ENCODE results near the gene HSH2D. TPM values are rescaled to one million over a fixed set of nuclear protein-coding genes. Genes with fewer than 3 reads are reported as not detected.

HSH2D gene
- total and polyA plus RNA-seq, 9 of the 15 experiments (the other 6 are each of a cell fraction or from before 2014, with no cell fraction given) = 0.03 to 1.1 (median 0.35) TPM; not detected in 1

DNA sequence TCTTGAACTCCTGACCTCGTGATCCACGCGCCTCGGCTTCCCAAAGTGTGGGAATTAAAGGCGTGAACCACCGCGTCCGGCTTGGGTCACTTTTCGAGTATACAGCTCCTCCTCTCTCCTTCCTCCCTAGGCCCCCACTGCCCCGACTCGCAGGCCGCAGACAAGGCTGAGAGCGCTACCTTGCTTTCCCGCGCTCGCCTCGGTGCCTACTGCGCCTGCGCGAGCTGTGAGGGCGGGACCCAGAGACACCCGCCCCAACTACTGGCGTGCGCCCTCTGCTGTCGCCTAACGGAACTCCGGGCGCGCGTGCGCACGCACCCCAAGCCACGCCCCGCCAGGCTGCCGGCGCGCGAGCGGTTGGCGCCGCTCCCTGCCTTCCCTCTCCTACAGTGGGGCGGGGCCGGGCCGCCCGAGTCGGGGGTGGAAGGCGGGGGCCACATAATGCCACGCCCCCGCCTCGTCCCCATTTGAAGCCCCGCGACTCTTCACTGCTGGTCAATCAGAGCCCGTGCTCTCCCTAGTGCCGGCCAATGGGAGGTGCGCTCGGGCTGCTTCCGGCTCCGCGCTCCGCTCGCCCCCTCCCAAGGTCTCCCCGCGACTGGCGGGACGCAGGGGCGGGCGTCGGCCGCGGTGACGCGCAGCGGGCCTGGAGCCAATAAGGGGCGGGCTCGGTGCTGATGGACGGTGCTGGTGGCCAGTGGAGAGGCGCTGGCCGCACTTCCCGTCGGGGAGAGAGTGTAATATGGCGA is 32.2 kb upstream of the HSH2D start, which contains the start of gene RAB8A (continued):
- TF ChIP-seq, protein P1, sequence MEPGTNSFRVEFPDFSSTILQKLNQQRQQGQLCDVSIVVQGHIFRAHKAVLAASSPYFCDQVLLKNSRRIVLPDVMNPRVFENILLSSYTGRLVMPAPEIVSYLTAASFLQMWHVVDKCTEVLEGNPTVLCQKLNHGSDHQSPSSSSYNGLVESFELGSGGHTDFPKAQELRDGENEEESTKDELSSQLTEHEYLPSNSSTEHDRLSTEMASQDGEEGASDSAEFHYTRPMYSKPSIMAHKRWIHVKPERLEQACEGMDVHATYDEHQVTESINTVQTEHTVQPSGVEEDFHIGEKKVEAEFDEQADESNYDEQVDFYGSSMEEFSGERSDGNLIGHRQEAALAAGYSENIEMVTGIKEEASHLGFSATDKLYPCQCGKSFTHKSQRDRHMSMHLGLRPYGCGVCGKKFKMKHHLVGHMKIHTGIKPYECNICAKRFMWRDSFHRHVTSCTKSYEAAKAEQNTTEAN (CRISPR knock-in tag; IDR thresholded peaks at IDR 0.05) = no peak
- TF ChIP-seq IRF2 (CRISPR knock-in tag; IDR thresholded peaks at IDR 0.05) = no peak
- no peak for TF ChIP-seq ZNF668 (CRISPR knock-in tag; IDR thresholded peaks at IDR 0.05)
- peak; percentile 88 for TF ChIP-seq PHF20 (IDR thresholded peaks at IDR 0.05; ENCODE audit: partially characterized antibody)
- TF ChIP-seq, protein P2, sequence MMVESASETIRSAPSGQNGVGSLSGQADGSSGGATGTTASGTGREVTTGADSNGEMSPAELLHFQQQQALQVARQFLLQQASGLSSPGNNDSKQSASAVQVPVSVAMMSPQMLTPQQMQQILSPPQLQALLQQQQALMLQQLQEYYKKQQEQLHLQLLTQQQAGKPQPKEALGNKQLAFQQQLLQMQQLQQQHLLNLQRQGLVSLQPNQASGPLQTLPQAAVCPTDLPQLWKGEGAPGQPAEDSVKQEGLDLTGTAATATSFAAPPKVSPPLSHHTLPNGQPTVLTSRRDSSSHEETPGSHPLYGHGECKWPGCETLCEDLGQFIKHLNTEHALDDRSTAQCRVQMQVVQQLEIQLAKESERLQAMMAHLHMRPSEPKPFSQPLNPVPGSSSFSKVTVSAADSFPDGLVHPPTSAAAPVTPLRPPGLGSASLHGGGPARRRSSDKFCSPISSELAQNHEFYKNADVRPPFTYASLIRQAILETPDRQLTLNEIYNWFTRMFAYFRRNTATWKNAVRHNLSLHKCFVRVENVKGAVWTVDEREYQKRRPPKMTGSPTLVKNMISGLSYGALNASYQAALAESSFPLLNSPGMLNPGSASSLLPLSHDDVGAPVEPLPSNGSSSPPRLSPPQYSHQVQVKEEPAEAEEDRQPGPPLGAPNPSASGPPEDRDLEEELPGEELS (CRISPR knock-in tag; IDR thresholded peaks at IDR 0.05; ENCODE audit: borderline replicate concordance) = no peak
- TF ChIP-seq, protein P3, sequence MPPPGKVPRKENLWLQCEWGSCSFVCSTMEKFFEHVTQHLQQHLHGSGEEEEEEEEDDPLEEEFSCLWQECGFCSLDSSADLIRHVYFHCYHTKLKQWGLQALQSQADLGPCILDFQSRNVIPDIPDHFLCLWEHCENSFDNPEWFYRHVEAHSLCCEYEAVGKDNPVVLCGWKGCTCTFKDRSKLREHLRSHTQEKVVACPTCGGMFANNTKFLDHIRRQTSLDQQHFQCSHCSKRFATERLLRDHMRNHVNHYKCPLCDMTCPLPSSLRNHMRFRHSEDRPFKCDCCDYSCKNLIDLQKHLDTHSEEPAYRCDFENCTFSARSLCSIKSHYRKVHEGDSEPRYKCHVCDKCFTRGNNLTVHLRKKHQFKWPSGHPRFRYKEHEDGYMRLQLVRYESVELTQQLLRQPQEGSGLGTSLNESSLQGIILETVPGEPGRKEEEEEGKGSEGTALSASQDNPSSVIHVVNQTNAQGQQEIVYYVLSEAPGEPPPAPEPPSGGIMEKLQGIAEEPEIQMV (tag; conservative IDR thresholded peaks at IDR 0.05; ENCODE audit: low read depth) = 0 out of 2 replicates have a peak, but pooled peaks have one; percentile 43
- no peak for TF ChIP-seq HNRNPUL1 (IDR thresholded peaks at IDR 0.05; ENCODE audit: low read length)
- TF ChIP-seq ZNF79 (CRISPR knock-in tag; IDR thresholded peaks at IDR 0.05; ENCODE audit: low read depth) = no peak
- no peak for TF ChIP-seq ARHGAP35 (IDR thresholded peaks at IDR 0.05; ENCODE audit: partially characterized antibody)
- no peak for TF ChIP-seq ESRRB (CRISPR knock-in tag; IDR thresholded peaks at IDR 0.05; ENCODE audit: borderline replicate concordance)
- no peak for TF ChIP-seq SAFB (IDR thresholded peaks at IDR 0.05; ENCODE audit: borderline replicate concordance, low read depth, low read length)
- no peak for TF ChIP-seq ZSCAN32 (CRISPR knock-in tag; IDR thresholded peaks at IDR 0.05)
- peak; percentile 69 for TF ChIP-seq SMC3 (conservative IDR thresholded peaks at IDR 0.05; ENCODE audit: insufficient read depth, low read depth, low read length)
- no peak for TF ChIP-seq ZNF224 (CRISPR knock-in tag; IDR thresholded peaks at IDR 0.05)
- TF ChIP-seq MCM5 (IDR thresholded peaks at IDR 0.05; ENCODE audit: low read depth) = no peak
- TF ChIP-seq ZNF133 (CRISPR knock-in tag; IDR thresholded peaks at IDR 0.05) = no peak
- peak; percentile 65; the same call in 1 of the 2 replicates for TF ChIP-seq HIVEP1 (CRISPR knock-in tag; IDR thresholded peaks at IDR 0.05)
- TF ChIP-seq, protein P4, sequence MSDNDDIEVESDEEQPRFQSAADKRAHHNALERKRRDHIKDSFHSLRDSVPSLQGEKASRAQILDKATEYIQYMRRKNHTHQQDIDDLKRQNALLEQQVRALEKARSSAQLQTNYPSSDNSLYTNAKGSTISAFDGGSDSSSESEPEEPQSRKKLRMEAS (CRISPR knock-in tag; IDR thresholded peaks at IDR 0.05) = peak; percentile 87
- TF ChIP-seq TCF7L2 (IDR thresholded peaks at IDR 0.05; ENCODE audit: low read depth, low read length) = no peak
- 0 out of 2 replicates have a peak, but pooled peaks have one; percentile 9 for TF ChIP-seq SMARCE1 (IDR thresholded peaks at IDR 0.05)
- TF ChIP-seq NR2C1 (IDR thresholded peaks at IDR 0.05) = no peak
- 0 out of 2 replicates have a peak, but pooled peaks have one; percentile 25 for TF ChIP-seq NR2C1 (tag; IDR thresholded peaks at IDR 0.05)
- peak; percentile 69 for TF ChIP-seq CCNT2 (IDR thresholded peaks at IDR 0.05; ENCODE audit: borderline replicate concordance, extremely low read depth, insufficient read length, low read depth, low read length)
- TF ChIP-seq KLF6 (CRISPR knock-in tag; IDR thresholded peaks at IDR 0.05; ENCODE audit: borderline replicate concordance) = no peak

All from K562 (cell line).